ENCODE data around the gene MICAL3.
"Not testable (repeated sequence)": the region's sequence is repeated elsewhere in the genome, so short reads cannot be mapped to it uniquely, and the experiment has no call there.

DNA sequence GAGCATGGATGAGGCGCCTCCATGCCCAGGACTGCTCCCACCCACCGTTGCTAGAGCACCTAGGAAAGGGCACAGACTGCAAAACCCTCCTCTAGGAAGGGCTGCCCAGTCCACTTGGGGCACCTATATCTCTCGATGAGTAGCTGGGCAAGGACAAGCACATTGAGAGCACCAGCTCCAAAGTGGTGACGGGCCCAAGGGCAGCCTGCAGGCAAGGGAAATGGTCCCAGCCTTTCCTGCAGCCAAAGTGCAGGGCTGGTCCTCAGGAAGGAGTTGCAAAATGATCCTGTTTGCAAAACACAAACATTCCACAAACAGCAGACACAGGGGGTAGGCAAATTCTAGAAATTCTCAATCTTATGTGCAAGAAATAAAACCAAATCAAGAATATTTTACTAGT is 32.4 kb downstream of the MICAL3 start:
- TF ChIP-seq, protein P1, sequence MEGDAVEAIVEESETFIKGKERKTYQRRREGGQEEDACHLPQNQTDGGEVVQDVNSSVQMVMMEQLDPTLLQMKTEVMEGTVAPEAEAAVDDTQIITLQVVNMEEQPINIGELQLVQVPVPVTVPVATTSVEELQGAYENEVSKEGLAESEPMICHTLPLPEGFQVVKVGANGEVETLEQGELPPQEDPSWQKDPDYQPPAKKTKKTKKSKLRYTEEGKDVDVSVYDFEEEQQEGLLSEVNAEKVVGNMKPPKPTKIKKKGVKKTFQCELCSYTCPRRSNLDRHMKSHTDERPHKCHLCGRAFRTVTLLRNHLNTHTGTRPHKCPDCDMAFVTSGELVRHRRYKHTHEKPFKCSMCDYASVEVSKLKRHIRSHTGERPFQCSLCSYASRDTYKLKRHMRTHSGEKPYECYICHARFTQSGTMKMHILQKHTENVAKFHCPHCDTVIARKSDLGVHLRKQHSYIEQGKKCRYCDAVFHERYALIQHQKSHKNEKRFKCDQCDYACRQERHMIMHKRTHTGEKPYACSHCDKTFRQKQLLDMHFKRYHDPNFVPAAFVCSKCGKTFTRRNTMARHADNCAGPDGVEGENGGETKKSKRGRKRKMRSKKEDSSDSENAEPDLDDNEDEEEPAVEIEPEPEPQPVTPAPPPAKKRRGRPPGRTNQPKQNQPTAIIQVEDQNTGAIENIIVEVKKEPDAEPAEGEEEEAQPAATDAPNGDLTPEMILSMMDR (IDR thresholded peaks at IDR 0.05), result not testable (repeated sequence)
- TF ChIP-seq POLR2A (IDR thresholded peaks at IDR 0.05); POLR2AphosphoS5 (IDR thresholded peaks at IDR 0.05); EP300 (IDR thresholded peaks at IDR 0.05; ENCODE audit: low read depth): not testable (repeated sequence)
